Glutamatergic neuron (in vitro differentiated cells): ENCODE measurements around the gene DMXL1. TPM values are rescaled to one million over a fixed set of nuclear protein-coding genes. Genes with fewer than 3 reads are reported as not detected.
"Not testable (repeated sequence)": the region's sequence is repeated elsewhere in the genome, so short reads cannot be mapped to it uniquely, and the experiment has no call there.

Experiments used
- DNase-seq: peaks from one replicate; pipeline ENCODE4 v3.0.0; 2022
- H3K27ac Mint-ChIP-seq: one replicate; pipeline ENCODE4 v1.8.0; 2020; ENCODE audit warnings: mild to moderate bottlenecking, mixed read lengths, inconsistent platforms; ENCODE audit not compliant: unreplicated experiment
- H3K27me3 Mint-ChIP-seq: one replicate; pipeline ENCODE4 v1.8.0; 2020; ENCODE audit warnings: mild to moderate bottlenecking, moderate library complexity, mixed read lengths, inconsistent platforms; ENCODE audit not compliant: unreplicated experiment
- H3K36me3 Mint-ChIP-seq: one replicate; pipeline ENCODE4 v1.8.0; 2020; ENCODE audit warnings: mild to moderate bottlenecking, mixed read lengths, inconsistent platforms; ENCODE audit not compliant: unreplicated experiment
- H3K4me1 Mint-ChIP-seq: one replicate; pipeline ENCODE4 v1.8.0; 2020; ENCODE audit warnings: mild to moderate bottlenecking, low read depth, mixed read lengths, inconsistent platforms; ENCODE audit not compliant: unreplicated experiment
- H3K4me3 Mint-ChIP-seq: one replicate; pipeline ENCODE4 v1.8.0; 2020; ENCODE audit warnings: mild to moderate bottlenecking, mixed read lengths, inconsistent platforms; ENCODE audit not compliant: unreplicated experiment
- H3K9me3 Mint-ChIP-seq: one replicate; pipeline ENCODE4 v1.8.0; 2020; ENCODE audit warnings: mild to moderate bottlenecking, moderate library complexity, mixed read lengths, inconsistent platforms; ENCODE audit not compliant: unreplicated experiment
- CTCF ChIP-seq: fragments of 200-600 bp; sonication (generic); IDR thresholded peaks from one replicate; pipeline ENCODE4 v1.5.0; 2021; ENCODE audit not compliant: partially characterized antibody, unreplicated experiment
- total RNA-seq: library from RNA; stranded (reverse); fragmentation: NEBNext Ultra II Directional; extraction: Animal tissue kit (Norgen Biotek cat#: 25700); gene quantifications from one replicate; pipeline ENCODE4 v1.2.1, GENCODE V29; 2021; ENCODE audit not compliant: unreplicated experiment

Gene DMXL1
- total RNA-seq, 1 donor from 2014 or later = 24.2 TPM

- peak overlapping the region; percentile 93 for H3K27ac Mint-ChIP-seq
- H3K9me3 Mint-ChIP-seq = peaks cover 4% of the 10 kb centered on the region
- peaks cover 3% of the 10 kb centered on the region for H3K4me1 Mint-ChIP-seq
- peaks cover 5% of the 10 kb centered on the region for H3K27me3 Mint-ChIP-seq
- TF ChIP-seq CTCF = no peak
- no peaks in the 10 kb centered on the region for H3K36me3 Mint-ChIP-seq
- peak overlapping the region; percentile 91 for H3K4me3 Mint-ChIP-seq
- peak; percentile 81 for DNase-seq
Measured at GRCh38 chr5:119070578-119070827, 384 bp upstream of the DMXL1 start.

GRCh38 chr5:119071561-119071995, 691 bp downstream of the DMXL1 start:
- Mint-ChIP-seq H3K4me1 (peaks cover 3% of the 10 kb centered on the region), H3K27me3 (peaks cover 5% of the 10 kb centered on the region), H3K27ac (peak overlapping the region; percentile 63), H3K4me3 (peak overlapping the region; percentile 87), H3K9me3 (peaks cover 4% of the 10 kb centered on the region), H3K36me3 (no peaks in the 10 kb centered on the region)
- no peak for DNase-seq
- TF ChIP-seq CTCF = no peak

GRCh38 chr5:119072496-119072895, 1.6 kb downstream of the DMXL1 start:
- DNase-seq = no peak
- Mint-ChIP-seq H3K27me3 (peaks cover 5% of the 10 kb centered on the region), H3K9me3 (peaks cover 4% of the 10 kb centered on the region), H3K27ac (no peak overlapping the region), H3K36me3 (no peaks in the 10 kb centered on the region), H3K4me3 (peak overlapping the region; percentile 47), H3K4me1 (peaks cover 3% of the 10 kb centered on the region)
- TF ChIP-seq CTCF = no peak

GRCh38 chr5:119073746-119074337, 3.0 kb downstream of the DMXL1 start:
- not testable (repeated sequence) for DNase-seq, H3K4me1 Mint-ChIP-seq, H3K27ac Mint-ChIP-seq, H3K36me3 Mint-ChIP-seq, H3K4me3 Mint-ChIP-seq, H3K27me3 Mint-ChIP-seq, H3K9me3 Mint-ChIP-seq

- H3K36me3 Mint-ChIP-seq = no peaks in the 10 kb centered on the region
- H3K4me1 Mint-ChIP-seq = peaks cover 3% of the 10 kb centered on the region
- no peak overlapping the region for H3K27ac Mint-ChIP-seq
- H3K4me3 Mint-ChIP-seq = no peak overlapping the region
- H3K9me3 Mint-ChIP-seq = peaks cover 4% of the 10 kb centered on the region
- no peak for TF ChIP-seq CTCF
- no peak for DNase-seq
- H3K27me3 Mint-ChIP-seq = peaks cover 5% of the 10 kb centered on the region
Measured at GRCh38 chr5:119074419-119074818, 3.5 kb downstream of the DMXL1 start.

- not testable (repeated sequence) for H3K27me3 Mint-ChIP-seq, H3K27ac Mint-ChIP-seq, H3K9me3 Mint-ChIP-seq, H3K4me1 Mint-ChIP-seq, DNase-seq, H3K4me3 Mint-ChIP-seq, H3K36me3 Mint-ChIP-seq
Measured at GRCh38 chr5:119075269-119075668, 4.4 kb downstream of the DMXL1 start.
